Forelimb muscle (tissue), 1 donor: ENCODE data around the gene WDR64. TPM values are rescaled to one million over a fixed set of nuclear protein-coding genes. Genes with fewer than 3 reads are reported as not detected.
"Not testable (repeated sequence)": the region's sequence is repeated elsewhere in the genome, so short reads cannot be mapped to it uniquely, and the experiment has no call there.

Experiments used
- DNase-seq: peaks from one replicate; pipeline ENCODE4 v3.0.0-alpha.2; 2013; ENCODE audit warnings: low read depth
- polyA plus RNA-seq: library from polyadenylated mRNA; unstranded; fragments of 120-200 nt; gene quantifications from one replicate; pipeline ENCODE4 v1.2.1, GENCODE V29; 2013; ENCODE audit not compliant: insufficient read length

Gene WDR64
- polyA plus RNA-seq, 1 donor: 0.37 TPM

- DNase-seq: no peak
These were observed 147.3 kb downstream of the WDR64 start for GRCh38 chr1:241799416-241799815.

- no peak for DNase-seq
These were observed 148.6 kb downstream of the WDR64 start for GRCh38 chr1:241800640-241801039.

GRCh38 chr1:241802863-241803262 is 150.8 kb downstream of the WDR64 start:
- DNase-seq: no peak

GRCh38 chr1:241804706-241805105 is 152.6 kb downstream of the WDR64 start:
- not testable (repeated sequence) for DNase-seq

GRCh38 chr1:241808265-241808664 is 156.2 kb downstream of the WDR64 start:
- no peak for DNase-seq

GRCh38 chr1:241810769-241811405 is 158.8 kb downstream of the WDR64 start:
- no peak for DNase-seq

- no peak for DNase-seq
These were observed 161.8 kb downstream of the WDR64 start for GRCh38 chr1:241813768-241814320.

GRCh38 chr1:241816008-241816407 is 163.9 kb downstream of the WDR64 start:
- no peak for DNase-seq

GRCh38 chr1:241817331-241817792 is 165.3 kb downstream of the WDR64 start:
- no peak for DNase-seq

- DNase-seq: no peak
These were observed 166.0 kb downstream of the WDR64 start for GRCh38 chr1:241817956-241818612.

- DNase-seq: no peak
These were observed 167.3 kb downstream of the WDR64 start for GRCh38 chr1:241819340-241819866.

GRCh38 chr1:241821363-241821762 is 169.3 kb downstream of the WDR64 start:
- no peak for DNase-seq

GRCh38 chr1:241822846-241823245 is 170.8 kb downstream of the WDR64 start:
- no peak for DNase-seq

- no peak for DNase-seq
These were observed 171.8 kb downstream of the WDR64 start for GRCh38 chr1:241823925-241824324.

GRCh38 chr1:241825581-241825980 is 173.5 kb downstream of the WDR64 start:
- no peak for DNase-seq

- not testable (repeated sequence) for DNase-seq
These were observed 174.5 kb downstream of the WDR64 start for GRCh38 chr1:241826613-241827012.

GRCh38 chr1:241827264-241827663 is 175.2 kb downstream of the WDR64 start:
- no peak for DNase-seq

- DNase-seq: no peak
These were observed 176.5 kb downstream of the WDR64 start for GRCh38 chr1:241828463-241829021.

GRCh38 chr1:241829468-241829867 is 177.4 kb downstream of the WDR64 start:
- no peak for DNase-seq

GRCh38 chr1:241834733-241835377 is 182.8 kb downstream of the WDR64 start:
- DNase-seq: peak; percentile 16

- DNase-seq: no peak
These were observed 184.9 kb downstream of the WDR64 start for GRCh38 chr1:241836941-241837340.

- DNase-seq: no peak
These were observed 185.3 kb downstream of the WDR64 start for GRCh38 chr1:241837416-241837815.
